Muscle layer of colon (tissue), 2 donors: ENCODE measurements around the gene PYGL.

ENCODE experiments used
- H3K27ac ChIP-seq: one replicate; pipeline ENCODE4 v1.7.0; 2013; ENCODE audit warnings: low read depth, mild to moderate bottlenecking, low read length, moderate library complexity
- H3K27me3 ChIP-seq, 2 donors: one replicate each; pipeline ENCODE4 v1.7.0; 2013; ENCODE audit warnings: low read length in 2 of 2, mild to moderate bottlenecking in 2 of 2; ENCODE audit not compliant: insufficient read depth in 2 of 2, control insufficient read depth in 1 of 2
- H3K36me3 ChIP-seq: one replicate; pipeline ENCODE4 v1.7.0; 2013; ENCODE audit warnings: mild to moderate bottlenecking, low read length; ENCODE audit not compliant: insufficient read depth
- H3K4me1 ChIP-seq: one replicate; pipeline ENCODE4 v1.7.0; 2013; ENCODE audit warnings: mild to moderate bottlenecking, low read length; ENCODE audit not compliant: insufficient read depth
- H3K4me3 ChIP-seq, 2 donors: one replicate each; pipeline ENCODE4 v1.7.0; 2013; ENCODE audit warnings: low read length in 2 of 2, low read depth in 1 of 2, mild to moderate bottlenecking in 1 of 2, moderate library complexity in 1 of 2
- H3K9ac ChIP-seq: one replicate; pipeline ENCODE4 v1.7.0; 2013; ENCODE audit warnings: low read length
- H3K9me3 ChIP-seq: one replicate; pipeline ENCODE4 v1.7.0; 2013; ENCODE audit warnings: mild to moderate bottlenecking, low read length
- donor health status: abdominal sarcoma.
- donor health status: Adenocarcinoma of cecum.

PYGL gene

DNA sequence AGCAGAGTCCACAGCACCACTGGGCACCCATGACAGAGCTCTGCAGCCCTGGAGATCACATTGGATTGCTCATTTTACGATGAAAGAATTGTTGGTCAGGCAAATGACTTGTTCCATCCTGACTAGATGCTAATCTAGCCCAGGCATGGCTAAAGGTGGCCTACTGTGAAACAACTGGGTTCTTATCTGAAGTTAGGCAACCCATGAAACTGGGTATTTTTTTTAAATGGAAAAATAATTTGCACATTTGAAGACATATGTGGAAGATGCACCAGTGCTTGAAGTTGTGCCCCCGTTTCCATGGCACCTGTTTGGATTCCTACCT lies 8.3 kb downstream of the PYGL start:
- H3K36me3 ChIP-seq, result peaks cover 9% of the 10 kb centered on the region
- no peak overlapping the region for H3K27ac ChIP-seq
- H3K4me1 ChIP-seq, result no peaks in the 10 kb centered on the region
- H3K9me3 ChIP-seq, result no peaks in the 10 kb centered on the region
- H3K4me3 ChIP-seq, result no peak overlapping the region
- no peak overlapping the region for H3K9ac ChIP-seq
- no peaks in the 10 kb centered on the region for H3K27me3 ChIP-seq

- H3K4me1 ChIP-seq, result no peaks in the 10 kb centered on the region
- H3K36me3 ChIP-seq, result peaks cover 13% of the 10 kb centered on the region
- H3K9me3 ChIP-seq, result no peaks in the 10 kb centered on the region
- no peak overlapping the region for H3K4me3 ChIP-seq
- no peaks in the 10 kb centered on the region for H3K27me3 ChIP-seq
- no peak overlapping the region for H3K9ac ChIP-seq
- no peak overlapping the region for H3K27ac ChIP-seq
These were observed 8.9 kb downstream of the PYGL start for GRCh38 chr14:50935126-50936015.

- no peak overlapping the region for H3K4me3 ChIP-seq
- no peak overlapping the region for H3K9ac ChIP-seq
- no peaks in the 10 kb centered on the region for H3K27me3 ChIP-seq
- H3K36me3 ChIP-seq, result peaks cover 13% of the 10 kb centered on the region
- H3K9me3 ChIP-seq, result no peaks in the 10 kb centered on the region
- no peak overlapping the region for H3K27ac ChIP-seq
- no peaks in the 10 kb centered on the region for H3K4me1 ChIP-seq
These were observed 11.4 kb downstream of the PYGL start for GRCh38 chr14:50932592-50933495.

GRCh38 chr14:50932156-50932555 lies 12.1 kb downstream of the PYGL start:
- H3K9me3 ChIP-seq, result no peaks in the 10 kb centered on the region
- H3K27ac ChIP-seq, result no peak overlapping the region
- H3K27me3 ChIP-seq, result no peaks in the 10 kb centered on the region
- no peak overlapping the region for H3K4me3 ChIP-seq
- peaks cover 13% of the 10 kb centered on the region for H3K36me3 ChIP-seq
- H3K4me1 ChIP-seq, result no peaks in the 10 kb centered on the region
- H3K9ac ChIP-seq, result no peak overlapping the region

DNA sequence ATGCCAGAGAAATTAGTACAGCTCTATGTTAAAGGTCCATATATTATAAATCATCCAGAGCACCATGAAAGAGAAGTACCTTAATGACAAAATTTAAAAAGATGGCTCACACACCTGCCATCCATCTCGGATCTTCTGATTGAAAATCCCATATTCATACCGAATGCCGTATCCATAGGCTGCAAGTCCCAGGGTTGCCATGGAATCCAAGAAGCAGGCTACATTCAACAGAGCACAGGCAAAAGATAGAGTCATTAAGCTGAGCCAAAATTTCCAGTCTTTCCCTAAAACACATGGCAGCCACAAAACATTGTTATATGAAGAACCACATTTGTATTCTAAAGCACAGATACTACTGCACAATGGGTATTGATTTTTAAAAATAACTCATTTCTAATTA lies 12.7 kb downstream of the PYGL start:
- Histone ChIP-seq H3K4me3 (no peak overlapping the region), H3K4me1 (no peaks in the 10 kb centered on the region), H3K27ac (no peak overlapping the region), H3K36me3 (peaks cover 13% of the 10 kb centered on the region), H3K9ac (no peak overlapping the region), H3K27me3 (no peaks in the 10 kb centered on the region), H3K9me3 (no peaks in the 10 kb centered on the region)

DNA sequence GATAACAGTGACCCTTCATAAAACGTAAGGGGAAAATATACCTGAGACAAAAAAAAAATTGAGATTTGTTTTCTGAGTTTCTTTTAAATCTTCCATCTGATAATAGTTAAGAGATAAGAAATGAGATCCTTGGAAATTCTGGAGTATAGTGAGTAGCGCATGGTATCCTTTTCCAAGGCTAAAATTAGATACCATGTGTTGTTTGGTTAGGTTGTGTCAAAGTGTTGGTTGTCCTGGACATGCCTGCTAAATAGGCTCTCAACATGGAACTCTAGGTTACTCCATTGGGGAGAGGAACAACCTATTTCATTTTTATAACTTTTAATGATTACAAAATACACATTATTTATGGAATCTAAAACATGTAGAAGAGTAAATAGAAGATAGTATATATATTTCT lies 14.8 kb downstream of the PYGL start:
- no peaks in the 10 kb centered on the region for H3K4me1 ChIP-seq
- H3K36me3 ChIP-seq, result peaks cover 16% of the 10 kb centered on the region
- H3K9ac ChIP-seq, result no peak overlapping the region
- H3K4me3 ChIP-seq, result no peak overlapping the region
- H3K9me3 ChIP-seq, result no peaks in the 10 kb centered on the region
- no peaks in the 10 kb centered on the region for H3K27me3 ChIP-seq
- H3K27ac ChIP-seq, result no peak overlapping the region

DNA sequence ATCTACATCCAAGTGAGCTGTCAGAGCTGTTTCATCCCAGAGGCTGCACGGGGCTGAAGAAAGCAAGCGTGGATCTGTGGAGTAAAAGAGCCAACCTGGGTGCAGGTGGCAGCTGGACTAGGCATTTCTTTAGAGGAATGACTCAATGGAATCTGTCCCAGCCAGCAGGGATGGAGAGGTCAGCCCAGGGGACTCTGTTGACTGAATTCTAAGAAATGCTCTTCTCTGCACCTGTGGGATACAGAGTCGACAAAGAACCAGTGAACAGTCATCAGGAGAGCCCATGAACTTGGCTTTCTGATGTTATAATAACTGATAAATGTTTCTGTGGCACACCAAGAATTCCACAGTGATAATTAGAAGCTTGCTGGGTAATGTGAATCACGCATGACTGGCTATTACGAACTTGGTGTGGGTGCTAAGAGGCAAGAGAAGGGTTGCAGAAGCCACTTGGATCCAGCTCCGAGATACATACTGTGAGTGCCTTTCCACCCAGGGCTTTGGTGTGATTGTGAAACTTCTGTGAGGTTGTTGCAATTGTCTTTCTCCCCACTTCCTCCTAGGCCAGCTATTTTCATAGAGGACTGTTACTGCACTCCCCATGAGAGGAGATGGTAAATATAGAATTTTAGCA lies 16.2 kb downstream of the PYGL start:
- Histone ChIP-seq H3K4me3 (no peak overlapping the region), H3K4me1 (no peaks in the 10 kb centered on the region), H3K27ac (no peak overlapping the region), H3K27me3 (no peaks in the 10 kb centered on the region), H3K9ac (no peak overlapping the region), H3K36me3 (peaks cover 16% of the 10 kb centered on the region), H3K9me3 (no peaks in the 10 kb centered on the region)

DNA sequence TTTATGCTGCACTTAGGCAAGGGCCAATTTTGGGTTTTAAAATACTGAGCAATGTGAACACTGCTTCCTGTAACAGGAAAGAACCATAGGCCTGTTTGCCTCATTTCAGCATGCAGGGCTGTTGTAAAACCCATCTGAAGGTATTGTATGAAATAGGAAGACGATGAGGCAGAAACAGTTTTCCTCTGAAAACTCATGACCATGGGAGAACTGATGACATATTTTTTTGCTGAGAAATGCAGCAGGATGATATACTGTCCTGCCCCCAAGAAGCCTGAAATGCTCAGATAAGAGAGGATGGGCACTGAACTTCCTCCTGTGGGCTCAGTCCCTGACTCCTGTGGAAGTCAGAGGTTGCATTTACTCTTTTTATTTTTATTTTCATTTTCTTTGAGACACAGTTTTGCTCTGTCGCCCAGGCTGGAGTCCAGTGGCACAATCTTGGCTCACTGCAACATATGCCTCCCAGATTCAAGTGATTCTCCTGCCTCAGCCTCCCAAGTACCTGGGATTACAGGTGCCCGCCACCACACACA lies 17.4 kb downstream of the PYGL start:
- peaks cover 22% of the 10 kb centered on the region for H3K36me3 ChIP-seq
- no peak overlapping the region for H3K27ac ChIP-seq
- H3K4me1 ChIP-seq, result no peaks in the 10 kb centered on the region
- no peak overlapping the region for H3K4me3 ChIP-seq
- H3K9me3 ChIP-seq, result no peaks in the 10 kb centered on the region
- H3K9ac ChIP-seq, result no peak overlapping the region
- H3K27me3 ChIP-seq, result no peaks in the 10 kb centered on the region

DNA sequence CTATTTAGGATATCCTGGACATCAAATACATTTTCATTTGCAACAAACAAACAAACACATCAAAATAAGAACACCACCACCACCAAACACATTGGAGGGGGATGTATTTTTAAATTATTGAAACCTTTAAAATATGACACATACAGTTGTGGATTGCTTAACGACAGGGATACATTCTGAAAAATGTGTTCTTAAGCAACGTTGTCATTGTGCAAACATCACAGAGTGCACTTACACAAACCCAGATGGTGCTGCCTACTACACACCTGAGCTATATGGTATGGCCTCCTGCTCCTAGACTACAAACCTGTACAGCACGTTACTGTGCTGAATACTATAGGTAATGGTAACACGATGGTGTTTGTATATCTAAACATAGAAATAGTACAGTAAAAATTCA lies 19.4 kb downstream of the PYGL start:
- no peaks in the 10 kb centered on the region for H3K27me3 ChIP-seq
- H3K4me1 ChIP-seq, result no peaks in the 10 kb centered on the region
- no peak overlapping the region for H3K27ac ChIP-seq
- H3K9me3 ChIP-seq, result no peaks in the 10 kb centered on the region
- no peak overlapping the region for H3K4me3 ChIP-seq
- H3K36me3 ChIP-seq, result peaks cover 12% of the 10 kb centered on the region
- no peak overlapping the region for H3K9ac ChIP-seq

- H3K27ac ChIP-seq, result no peak overlapping the region
- H3K27me3 ChIP-seq, result no peaks in the 10 kb centered on the region
- H3K4me3 ChIP-seq, result no peak overlapping the region
- peaks cover 12% of the 10 kb centered on the region for H3K36me3 ChIP-seq
- no peaks in the 10 kb centered on the region for H3K9me3 ChIP-seq
- no peak overlapping the region for H3K9ac ChIP-seq
- no peaks in the 10 kb centered on the region for H3K4me1 ChIP-seq
These were observed 20.0 kb downstream of the PYGL start for GRCh38 chr14:50924236-50924635.

- Histone ChIP-seq H3K9ac (no peak overlapping the region), H3K27me3 (no peaks in the 10 kb centered on the region), H3K36me3 (peaks cover 12% of the 10 kb centered on the region), H3K27ac (no peak overlapping the region), H3K4me1 (no peaks in the 10 kb centered on the region), H3K9me3 (no peaks in the 10 kb centered on the region), H3K4me3 (no peak overlapping the region)
These were observed 21.5 kb downstream of the PYGL start for GRCh38 chr14:50922803-50923202.
